NCI-H1436 (cell line): ENCODE results near the gene ANKRD44.

Source experiments
- DNase-seq: peaks from one replicate; lab custom pipeline; 2025; lab: John Stamatoyannopoulos, UW

ANKRD44 gene

DNA sequence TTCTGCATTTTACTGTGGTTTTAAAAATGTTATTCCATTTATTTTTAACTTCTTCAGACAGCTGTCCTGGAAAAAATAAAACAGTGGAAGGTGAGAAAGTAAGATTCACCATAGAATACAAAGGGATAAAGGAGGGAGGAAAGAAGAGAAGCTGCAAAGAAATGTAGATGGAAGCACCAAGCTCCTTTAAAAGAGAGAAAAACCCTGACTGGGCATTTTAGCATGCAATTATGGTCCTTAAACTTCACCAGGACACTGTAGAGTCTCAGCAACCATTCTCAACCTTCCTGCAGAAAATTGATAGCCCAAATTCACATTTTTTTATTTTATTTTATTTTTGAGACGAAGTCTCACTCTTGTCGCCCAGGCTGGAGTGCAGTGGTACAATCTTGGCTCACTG is 11.6 kb upstream of the ANKRD44 start:
- no peak for DNase-seq

DNA sequence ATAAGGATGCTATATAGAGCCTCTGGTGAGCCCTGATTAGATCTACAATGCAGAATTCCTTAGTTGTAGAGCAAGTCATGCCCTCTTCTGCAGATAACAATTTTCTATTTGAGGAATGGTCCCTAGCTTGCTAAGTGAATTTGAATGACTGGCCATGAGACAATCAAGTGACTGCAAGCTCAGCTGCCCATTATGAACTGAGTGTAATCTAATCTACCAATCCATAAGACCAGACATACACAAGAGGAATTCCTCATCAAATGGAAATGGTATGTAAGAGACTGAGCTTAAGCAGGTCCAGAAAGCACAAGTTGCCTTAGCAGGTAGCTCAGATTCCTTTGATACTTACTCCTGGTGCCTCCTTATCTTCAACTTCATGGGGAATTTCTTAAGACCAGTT is 4.8 kb upstream of the ANKRD44 start:
- no peak for DNase-seq

DNA sequence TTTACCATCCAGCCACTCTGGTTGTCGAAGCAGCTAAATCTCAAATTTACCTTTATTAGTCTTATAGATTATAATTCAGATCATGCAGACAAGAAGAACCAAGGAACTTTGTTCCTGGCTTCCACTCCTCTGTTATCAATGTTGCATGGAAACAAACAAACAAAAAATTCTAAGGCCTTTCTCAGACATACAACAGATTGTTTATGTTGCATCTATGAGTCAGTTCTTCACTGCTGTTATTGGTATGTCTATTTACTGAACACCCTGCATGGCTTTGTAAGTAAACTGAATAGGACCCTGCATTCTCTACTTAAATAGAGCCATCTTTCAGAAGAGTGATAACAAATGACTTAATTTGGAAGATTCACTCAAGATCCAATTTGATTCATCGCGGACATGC is 1.6 kb upstream of the ANKRD44 start:
- no peak for DNase-seq

DNA sequence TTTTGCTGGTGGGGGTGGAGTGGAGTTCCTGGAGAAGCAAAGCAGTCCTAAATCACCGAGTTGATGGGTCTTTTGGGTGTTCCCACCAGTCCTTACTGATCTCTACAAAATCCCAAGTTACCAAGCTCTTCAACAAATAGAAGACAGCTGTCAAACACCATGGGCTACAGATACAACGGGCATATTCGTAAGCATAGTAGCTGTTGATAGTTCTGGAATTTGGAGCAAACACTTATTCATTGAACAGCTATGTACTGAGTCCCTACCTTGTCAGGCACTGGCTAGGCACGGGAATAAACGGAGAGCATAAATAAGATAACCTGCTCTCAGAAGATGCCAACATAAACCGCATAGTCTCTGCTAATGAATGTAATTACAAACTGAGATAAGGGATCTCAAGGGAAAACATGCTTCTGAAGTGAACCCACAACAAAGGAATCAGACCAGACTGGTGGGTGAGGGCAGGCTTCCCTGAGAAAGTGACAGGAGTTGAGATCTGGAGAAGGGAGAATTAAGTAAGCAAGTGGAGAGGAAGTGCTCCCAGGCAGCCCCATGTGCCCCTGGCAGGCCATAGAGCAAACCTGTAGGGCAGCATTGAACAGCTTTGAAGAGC is 947 bp upstream of the ANKRD44 start:
- DNase-seq: no peak

DNA sequence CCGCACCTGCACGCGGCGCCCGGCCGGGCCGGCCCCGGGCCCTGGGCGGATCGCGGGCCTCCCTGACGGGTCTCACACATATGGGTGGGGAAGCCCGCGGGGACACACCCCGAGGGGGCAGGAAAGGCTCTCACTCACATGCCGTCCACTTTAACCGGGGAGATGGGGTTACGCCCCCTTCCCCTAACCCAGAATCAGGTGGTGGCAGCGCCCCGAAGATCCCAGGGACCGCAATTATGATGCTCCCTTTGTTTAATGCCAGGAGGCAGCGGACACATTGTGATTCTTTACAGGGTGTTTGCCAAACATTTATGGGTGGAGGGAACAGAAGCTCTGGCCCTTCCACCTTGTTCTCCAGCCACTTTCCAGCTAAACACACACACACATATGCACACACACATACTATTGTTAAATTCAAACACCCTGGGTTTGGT is 424 bp upstream of the ANKRD44 start:
- DNase-seq: no peak

DNA sequence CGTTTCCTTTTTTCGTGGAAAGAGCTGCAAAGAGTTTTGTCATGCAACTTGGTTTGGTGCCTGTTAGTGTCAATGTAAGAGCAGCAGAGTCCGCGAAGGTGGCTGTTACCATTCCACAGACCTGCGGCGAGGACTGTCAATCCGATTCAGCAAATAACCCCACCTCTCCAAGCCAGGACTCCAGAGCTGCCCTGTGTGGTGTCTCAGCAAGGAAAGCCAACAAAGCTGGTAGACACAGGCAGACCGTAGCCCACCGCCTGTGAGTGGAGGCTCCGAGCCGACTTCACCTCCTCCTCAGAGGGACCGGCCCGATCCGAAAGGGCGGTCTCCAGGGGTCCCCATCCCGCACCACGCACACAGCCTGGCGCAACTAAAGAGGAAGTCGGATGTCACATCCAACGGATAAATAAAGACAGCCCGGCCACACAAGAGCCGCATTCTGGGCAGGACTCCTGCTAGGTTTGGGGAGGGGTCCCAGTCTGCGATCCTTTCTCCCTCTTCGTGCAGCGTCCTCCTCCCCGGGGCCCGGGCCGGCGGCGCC is 819 bp downstream of the ANKRD44 start:
- no peak for DNase-seq

DNA sequence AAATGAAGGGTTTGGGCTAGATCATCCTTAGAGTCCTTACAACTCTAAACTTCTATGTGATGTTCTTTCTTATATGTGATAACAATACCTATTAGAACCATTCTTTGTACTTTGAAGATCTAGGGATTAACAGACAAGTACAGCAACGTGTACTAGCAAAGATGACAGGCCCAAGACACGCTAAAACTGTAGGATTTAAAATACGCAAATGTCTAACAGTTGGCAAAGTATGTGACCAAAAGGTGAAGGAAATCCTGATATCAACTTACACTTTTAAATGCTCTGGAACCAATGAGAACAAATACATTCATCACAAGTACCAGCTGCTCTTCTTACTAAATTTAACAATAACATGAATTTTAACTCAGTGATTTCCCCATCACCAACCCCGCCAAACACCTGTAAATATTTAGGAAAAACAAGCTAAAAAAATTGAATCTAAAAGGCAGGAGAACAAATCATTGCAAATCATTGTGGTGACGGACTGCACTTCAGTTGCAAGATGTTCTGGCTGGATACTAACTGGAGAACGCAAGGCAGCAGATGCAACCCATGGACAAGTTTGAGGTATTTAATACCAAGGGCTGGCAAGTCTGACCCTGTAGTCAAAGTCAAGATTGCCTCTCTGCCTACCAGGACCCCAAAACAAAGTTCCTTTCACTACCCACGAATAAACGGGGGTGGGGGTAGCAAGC is 1.4 kb downstream of the ANKRD44 start:
- DNase-seq: no peak

DNA sequence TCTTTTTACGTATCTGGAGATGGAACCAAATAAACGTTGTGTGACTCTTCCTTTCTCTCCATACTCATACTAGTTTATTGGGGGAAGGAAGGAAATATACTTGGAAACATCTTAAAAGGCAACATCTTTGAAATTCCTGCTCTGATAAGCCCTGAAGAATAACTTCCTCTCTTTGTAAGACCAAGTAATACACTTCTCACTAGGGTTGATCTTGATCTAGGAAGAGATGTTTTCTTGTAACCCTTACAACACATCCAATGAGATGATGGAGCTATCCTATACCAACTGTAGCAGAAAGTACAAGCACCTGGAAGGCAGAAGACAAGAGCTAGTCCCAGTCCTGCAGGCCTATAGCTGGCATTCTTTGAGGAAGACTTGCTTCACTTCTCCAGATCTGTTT is 2.0 kb downstream of the ANKRD44 start:
- DNase-seq: no peak

DNA sequence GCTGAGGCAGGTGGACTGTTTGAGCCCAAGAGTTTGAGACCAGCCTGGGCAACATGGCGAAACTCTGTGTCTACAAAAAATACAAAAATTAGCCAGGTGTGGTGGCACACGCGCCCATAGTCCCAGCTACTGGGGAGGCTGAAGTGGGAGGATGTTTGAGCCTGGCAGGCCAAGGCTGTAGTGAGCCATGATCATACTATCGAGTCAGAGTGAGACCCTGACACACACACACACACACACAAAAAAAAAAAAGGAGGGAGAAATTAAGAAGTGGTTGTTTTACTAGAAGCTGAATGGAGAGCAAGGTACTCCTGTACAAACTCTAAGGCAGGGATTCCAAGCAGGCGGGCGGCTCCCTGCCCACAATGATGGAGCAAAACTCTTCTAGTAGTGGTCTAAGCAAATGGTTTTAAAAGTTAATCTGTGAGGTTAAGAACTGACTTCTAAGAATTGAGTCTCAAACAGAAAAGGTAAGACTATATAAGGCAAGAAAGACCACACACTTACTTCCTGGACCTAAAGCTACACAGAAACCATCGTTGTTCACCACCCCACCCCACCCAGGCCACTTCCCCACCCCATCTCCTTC is 2.6 kb downstream of the ANKRD44 start:
- no peak for DNase-seq

DNA sequence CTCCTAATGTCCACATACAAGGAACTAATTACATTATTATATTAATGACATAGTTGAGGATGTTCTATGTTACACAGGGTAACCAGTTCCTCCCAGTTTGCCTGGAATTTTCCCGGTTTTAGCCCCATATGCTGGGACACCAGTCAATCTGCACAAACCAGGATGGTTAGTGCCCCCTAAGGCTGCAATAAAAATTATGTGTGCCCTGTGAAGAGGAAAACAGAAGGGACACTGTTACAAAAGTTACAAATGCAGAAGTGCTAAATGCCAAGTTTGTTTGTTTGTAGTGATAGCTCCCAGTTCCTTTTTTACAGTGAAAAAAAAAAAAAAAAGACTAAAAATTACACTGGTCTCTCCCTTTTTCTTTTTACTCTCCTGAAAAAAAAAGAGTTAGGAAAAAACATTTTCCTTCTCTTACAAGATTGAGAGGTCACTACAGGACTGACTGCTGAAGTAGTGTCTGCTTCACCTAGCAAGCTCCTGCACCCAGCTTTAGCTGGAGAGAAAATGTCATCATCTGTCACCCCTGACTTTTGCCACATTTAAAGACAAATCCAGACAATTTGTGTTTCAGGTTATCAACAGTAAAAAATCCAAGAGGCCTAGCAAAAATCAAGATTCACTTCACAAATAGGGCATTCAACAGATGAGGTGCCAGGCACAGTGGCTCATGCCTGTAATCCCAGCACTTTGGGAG is 3.2 kb downstream of the ANKRD44 start:
- no peak for DNase-seq

DNA sequence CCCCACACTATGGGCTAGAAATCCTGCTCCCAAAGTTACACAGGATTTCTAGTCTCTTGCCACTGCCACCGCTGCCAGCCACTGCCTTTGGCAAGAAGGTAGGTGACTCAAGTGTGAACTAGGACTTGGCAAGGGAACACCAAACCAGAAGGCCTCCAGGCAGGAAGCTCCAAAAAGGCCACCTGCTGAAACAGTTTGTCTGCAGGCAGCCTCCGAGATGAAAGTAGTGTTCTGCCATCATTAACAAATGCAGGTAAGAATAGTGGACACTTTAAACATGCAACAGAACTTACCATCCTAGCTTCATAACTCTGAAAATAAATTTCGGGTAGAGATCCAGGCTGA is 3.9 kb downstream of the ANKRD44 start:
- DNase-seq: no peak

DNA sequence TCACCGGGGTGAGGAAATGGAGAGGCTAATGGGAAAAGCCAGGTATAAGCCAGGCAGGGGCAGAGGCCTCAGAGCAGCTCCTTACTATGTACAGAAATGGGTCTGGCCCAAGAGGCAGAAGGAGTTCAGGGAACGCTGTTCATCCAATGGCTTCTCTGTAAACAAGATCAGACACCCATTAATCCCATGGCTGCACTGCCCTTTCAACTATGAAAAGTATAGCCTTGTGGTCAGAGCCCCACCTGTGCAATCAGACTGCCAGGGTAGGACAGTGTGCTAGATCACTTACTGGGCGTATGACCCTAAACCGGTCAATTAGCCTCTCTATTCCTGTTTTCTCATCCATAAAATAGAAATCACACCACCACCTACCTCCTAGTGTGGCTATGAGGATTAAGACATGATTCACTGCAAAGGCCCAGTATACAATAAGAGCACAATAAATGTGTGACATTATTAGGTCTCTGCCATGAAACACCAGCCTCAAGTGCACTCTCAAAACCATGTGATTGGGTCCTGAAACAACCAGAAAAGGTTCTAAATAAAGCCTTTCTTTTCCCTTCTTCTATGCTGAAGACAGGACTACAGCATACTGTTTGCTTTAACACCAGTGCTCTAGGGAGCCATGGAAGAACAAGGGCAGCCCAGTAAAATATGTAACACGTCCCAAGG is 4.4 kb downstream of the ANKRD44 start:
- no peak for DNase-seq

DNA sequence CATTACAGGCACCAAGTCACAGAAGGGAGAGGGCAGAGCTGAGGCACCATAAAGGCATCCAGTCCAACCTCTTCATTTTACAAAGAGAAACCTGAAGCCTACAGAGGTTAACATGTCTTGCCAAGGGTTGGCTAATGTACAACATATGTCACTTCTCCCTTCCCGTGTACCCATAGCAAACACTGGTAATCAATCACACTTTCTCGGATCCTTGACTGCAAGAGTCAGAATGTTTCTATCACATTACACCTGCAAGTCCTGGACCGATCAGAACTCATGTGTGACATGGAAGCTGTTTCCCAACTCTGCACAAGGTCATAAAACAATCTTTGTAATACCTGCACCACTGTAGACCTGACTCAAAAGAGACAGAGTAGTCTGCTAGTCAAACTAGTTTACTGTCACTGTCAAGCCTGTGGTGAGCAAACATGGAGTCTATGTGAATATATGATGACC is 6.0 kb downstream of the ANKRD44 start:
- DNase-seq: no peak

DNA sequence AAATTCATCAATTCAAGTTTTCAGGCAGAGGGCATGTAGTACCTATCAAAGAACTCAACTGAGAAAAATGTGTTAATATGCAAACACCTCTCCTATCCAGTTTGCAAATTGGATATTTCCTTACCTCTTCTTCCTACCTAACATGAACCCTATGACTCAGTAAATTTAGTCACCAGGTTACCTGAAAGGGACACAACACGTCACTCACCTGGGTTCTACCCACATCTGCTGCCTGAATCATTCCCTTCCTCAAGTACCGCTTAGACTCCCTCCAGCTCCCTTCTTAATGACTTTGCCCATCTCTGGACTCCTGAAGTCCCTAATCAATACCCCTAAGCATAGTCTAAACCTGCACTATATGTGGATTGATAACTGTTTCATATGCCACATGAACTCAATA is 10.4 kb downstream of the ANKRD44 start:
- DNase-seq: no peak

DNA sequence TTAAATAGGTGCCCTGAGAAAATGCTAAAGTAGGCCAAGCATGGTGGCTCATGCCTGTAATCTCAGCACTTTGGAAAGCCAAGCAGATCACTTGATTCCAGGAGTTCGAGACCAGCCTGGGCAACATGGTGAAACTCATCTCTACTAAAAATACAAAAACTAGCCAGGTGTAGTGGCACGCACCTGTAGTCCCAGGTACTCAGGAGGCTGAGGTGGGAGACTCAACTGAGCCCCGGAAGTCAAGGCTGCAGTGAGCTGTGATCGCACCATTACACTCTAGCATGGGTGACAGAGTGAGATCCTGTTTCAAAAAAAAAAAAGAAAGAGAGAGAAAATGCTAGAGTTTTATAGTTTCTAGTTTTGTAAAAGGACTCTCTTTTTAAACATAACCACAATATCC is 12.0 kb downstream of the ANKRD44 start:
- DNase-seq: no peak

DNA sequence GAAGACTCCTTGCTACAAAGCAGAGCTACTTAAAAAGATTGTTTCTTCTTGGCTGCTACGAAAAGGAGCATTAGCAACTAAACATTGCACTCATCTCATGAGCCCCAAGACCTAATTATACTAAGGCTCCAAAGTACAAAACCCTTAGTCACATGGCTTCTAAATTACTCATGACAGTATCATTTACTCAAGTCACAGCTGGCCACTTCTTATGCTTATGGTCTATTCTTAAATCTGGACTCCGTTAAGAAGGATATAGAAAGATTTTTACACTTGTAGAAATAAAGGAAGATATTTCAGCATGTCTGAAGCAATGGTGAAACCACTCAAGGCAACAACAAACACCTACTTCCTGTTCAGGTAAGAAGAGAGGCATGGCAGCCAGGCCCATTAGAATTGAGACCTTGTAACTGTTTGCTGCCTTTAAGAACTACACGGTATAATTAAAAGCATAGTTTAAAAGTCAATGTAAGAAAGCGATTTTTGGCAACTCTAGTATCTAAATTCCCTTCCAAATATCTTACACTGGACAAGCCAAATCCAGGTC is 12.7 kb downstream of the ANKRD44 start:
- no peak for DNase-seq

DNA sequence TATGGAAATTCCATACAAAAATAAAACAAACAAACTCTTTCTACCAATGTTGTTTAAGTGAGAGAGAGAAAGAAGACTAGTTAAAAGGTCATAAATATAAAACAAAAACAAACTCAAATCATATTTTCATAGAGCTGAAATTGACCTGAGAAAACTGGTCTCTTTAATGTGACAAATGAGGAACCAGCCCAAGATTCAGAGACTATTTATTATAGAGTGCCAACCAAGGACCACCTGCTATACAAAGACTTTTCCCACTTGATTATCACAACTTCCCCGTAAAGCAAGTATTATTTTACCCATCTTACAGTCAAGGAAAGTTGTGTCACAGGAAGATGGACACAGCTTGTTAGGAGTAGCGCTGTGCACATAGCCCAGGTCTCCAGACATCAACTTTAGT is 13.3 kb downstream of the ANKRD44 start:
- DNase-seq: no peak

DNA sequence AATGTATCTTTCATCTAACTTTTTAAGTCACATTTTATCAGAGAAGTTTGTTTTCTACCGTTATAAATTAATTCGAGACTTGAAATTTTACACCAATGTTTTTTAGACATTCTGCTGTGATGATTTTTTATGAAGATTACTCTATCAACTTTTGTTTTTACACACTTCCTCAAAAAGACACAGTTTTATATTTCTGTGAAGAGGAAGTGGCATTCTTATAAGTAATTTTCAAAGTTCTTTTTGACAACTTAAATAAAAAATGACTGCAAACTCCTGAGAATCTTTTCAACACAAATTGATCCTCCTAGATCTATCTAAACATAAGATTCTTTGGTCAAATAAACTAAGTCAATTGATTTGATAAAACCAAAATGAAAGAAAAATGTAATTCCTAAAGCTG is 13.7 kb downstream of the ANKRD44 start:
- no peak for DNase-seq

DNA sequence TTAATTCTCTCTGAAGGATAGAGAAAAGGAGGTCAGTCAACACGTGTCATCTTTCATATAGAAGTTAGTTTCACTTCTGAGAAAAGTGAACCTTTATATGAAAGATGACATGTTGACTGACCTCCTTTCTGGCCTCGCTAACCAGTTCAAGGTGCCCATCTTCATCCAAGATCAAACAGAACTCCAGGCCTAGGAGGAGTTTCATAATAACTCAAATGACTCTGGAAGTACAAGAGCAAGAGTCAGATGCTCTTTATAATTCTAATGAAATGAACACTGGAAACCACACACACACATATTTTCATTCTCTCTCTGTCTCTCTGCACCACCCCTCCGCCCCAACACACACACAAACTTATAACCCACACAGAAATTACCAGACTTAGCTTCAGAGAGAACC is 16.3 kb downstream of the ANKRD44 start:
- DNase-seq: no peak

DNA sequence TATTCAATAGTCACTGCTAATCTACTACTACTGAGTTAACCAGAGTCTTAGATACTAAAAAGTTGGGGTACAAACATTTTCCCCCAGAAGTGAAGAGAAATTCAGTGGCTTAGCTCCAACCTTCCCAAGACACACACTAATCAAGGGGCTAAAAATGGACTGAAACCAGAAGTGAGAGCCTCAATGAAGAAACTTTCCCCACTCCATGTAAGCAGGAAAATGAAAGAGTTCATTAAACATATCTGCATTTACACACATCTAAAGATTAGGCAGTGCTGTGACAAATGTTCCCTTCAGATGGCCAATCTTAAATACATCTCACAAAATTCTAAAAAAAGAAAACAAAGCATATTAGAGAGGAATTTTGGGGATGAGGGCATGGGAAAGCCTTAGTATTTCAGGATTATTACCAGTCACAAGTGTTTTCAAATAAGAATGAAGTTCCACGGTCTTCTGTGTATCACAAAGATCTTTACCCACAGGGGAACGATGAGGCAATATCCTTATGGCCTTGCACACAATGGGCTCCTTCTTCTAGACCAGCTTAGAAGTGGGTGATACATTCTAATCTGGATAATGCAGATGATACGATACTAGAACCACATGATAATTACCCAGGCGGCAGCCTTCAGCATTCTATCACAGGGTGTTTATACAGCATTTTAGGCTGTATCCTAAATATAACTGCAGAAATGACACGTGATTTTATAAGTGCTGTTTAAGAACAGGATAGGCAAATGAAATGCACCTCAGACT is 17.1 kb downstream of the ANKRD44 start:
- peak; percentile 16 for DNase-seq

DNA sequence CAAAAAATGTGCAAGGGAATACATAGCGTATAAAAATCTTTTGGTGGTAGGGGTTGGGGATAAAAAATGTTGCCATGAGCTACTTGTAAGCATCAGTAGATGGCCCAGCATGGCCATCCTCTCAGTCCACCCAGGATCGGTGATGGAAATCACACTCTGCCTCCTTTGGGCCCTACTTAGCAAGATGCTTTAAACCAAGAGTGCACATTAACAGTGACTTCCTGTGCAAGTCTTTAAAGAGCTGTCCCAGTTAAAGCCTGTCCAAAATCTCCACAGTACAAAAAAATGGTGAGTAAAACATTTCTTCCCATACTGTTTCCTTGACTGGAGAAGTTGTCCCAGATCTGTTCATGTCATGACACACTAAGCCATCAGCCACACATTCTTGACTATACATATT is 18.0 kb downstream of the ANKRD44 start:
- DNase-seq: no peak
